ENCODE data around the gene ITIH5. TPM values are rescaled to one million over a fixed set of nuclear protein-coding genes. Genes with fewer than 3 reads are reported as not detected.

Gene ITIH5
- total RNA-seq, 1 donor from 2014 or later, result 4.0 TPM

DNA sequence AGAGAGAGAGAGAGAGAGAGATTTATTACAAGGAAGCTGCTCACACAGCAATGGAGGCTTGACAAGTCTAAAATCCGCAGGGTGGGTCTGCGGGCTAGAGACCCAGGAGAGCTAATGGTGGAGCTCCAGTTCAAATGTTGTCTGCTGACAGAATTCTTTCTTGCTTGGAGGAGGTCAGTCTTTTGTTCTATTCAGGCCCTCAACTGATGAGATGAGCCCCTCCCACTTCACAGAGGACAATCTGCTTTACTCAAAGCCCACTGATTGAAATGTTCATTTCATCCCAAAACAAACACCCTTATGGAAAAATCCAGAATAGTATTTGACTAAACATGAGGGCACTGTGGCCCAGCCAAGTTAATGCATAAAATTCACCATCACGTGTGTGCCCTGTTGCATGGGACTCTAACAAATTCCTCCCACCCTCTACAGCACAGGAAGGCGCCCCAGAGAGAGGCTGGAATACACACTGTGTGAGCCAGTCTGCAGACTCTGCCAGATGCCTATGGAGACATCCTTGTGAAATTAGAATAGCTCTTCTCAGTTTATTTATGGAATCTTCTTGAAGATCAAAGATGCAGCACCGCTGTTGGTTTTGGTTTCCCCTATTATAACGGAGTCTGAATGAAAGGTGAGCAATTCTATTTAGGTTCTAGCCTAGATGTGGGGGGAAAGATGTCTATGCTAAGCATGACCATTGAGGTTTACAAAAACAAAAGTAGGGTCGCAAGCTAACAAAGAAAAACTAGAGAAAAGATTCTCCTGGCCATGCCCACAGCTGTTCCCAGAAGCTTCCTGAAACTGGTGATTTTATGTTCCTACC is 132.9 kb downstream of the ITIH5 start:
- Histone ChIP-seq H3K4me1 (ENCODE audit: insufficient read depth, low read length) (no peaks in the 10 kb centered on the region), H3K4me3 (ENCODE audit: insufficient read depth, low read depth, low read length) (no peak overlapping the region), H3K27me3 (ENCODE audit: insufficient read depth, low read length) (peaks cover 13% of the 10 kb centered on the region), H3K27ac (ENCODE audit: low read depth, low read length) (no peak overlapping the region), H3K79me2 (ENCODE audit: insufficient read depth, low read length) (no peaks in the 10 kb centered on the region), H3K36me3 (ENCODE audit: insufficient read depth, low read length) (no peaks in the 10 kb centered on the region), H3K9ac (ENCODE audit: low read length) (no peak overlapping the region), H3K4me2 (ENCODE audit: low read length) (no peak overlapping the region), H2AFZ (ENCODE audit: low read depth, low read length) (no peak overlapping the region), H3K9me3 (ENCODE audit: insufficient read depth, low read depth, low read length) (no peaks in the 10 kb centered on the region), H4K20me1 (ENCODE audit: insufficient read depth, low read length) (no peaks in the 10 kb centered on the region)
- TF ChIP-seq, protein P1, sequence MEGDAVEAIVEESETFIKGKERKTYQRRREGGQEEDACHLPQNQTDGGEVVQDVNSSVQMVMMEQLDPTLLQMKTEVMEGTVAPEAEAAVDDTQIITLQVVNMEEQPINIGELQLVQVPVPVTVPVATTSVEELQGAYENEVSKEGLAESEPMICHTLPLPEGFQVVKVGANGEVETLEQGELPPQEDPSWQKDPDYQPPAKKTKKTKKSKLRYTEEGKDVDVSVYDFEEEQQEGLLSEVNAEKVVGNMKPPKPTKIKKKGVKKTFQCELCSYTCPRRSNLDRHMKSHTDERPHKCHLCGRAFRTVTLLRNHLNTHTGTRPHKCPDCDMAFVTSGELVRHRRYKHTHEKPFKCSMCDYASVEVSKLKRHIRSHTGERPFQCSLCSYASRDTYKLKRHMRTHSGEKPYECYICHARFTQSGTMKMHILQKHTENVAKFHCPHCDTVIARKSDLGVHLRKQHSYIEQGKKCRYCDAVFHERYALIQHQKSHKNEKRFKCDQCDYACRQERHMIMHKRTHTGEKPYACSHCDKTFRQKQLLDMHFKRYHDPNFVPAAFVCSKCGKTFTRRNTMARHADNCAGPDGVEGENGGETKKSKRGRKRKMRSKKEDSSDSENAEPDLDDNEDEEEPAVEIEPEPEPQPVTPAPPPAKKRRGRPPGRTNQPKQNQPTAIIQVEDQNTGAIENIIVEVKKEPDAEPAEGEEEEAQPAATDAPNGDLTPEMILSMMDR (IDR thresholded peaks at IDR 0.05; ENCODE audit: insufficient read depth, low read depth, low read length), result no peak
- TF ChIP-seq EZH2 (IDR thresholded peaks at IDR 0.05; ENCODE audit: insufficient read depth, low read length), result no peak
- Mint-ChIP-seq H3K27me3 (ENCODE audit: low read depth, unreplicated experiment) (peaks cover 12% of the 10 kb centered on the region), H3K4me1 (ENCODE audit: low read depth, unreplicated experiment) (no peaks in the 10 kb centered on the region), H3K9me3 (ENCODE audit: unreplicated experiment) (peaks cover 5% of the 10 kb centered on the region), H3K36me3 (ENCODE audit: low read depth, unreplicated experiment) (no peaks in the 10 kb centered on the region), H3K27ac (ENCODE audit: unreplicated experiment) (no peak overlapping the region), H3K4me3 (ENCODE audit: unreplicated experiment) (no peak overlapping the region)
- no peak for DNase-seq (ENCODE audit: low read depth)
- FAIRE-seq, result no peak

DNA sequence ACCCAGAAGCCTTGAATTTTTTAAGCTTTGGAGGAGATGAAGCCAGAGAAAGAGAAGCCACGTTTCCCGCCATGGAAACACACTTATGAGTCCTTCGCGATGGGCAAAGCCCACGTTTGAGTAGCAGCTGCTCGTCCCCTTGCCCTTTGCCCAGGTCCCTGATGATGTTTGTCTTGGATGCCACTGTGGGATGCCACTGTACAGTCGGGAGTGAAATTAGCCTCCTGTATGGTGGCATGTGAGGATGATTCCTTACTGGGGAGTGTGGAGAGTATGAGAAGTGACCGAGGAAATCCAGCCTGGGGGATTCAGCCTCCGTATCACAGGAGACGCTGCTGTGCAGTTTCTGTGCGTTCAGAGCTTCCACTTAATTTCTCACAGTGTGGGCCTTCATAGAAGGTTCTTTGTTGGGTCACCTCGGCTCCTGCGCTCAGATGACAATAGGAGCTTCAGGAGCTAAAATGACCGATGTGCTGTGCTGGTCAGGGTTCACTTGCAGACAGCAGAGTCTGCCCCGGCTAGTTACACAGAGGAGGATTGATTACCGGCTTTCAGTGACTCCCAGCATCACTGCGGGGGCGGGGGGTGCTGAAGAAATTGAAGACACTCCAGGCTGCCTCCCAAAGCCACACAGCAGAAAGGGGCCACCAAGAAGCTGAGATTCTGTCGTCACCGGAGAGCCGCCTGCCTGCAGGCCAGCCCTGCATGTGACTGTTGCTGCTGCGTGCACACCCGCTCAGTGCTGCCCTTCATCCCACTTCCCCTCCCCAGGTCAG is 133.9 kb downstream of the ITIH5 start:
- H2AFZ ChIP-seq (ENCODE audit: low read depth, low read length), result no peak overlapping the region
- H3K4me1 ChIP-seq (ENCODE audit: insufficient read depth, low read length), result no peaks in the 10 kb centered on the region
- no peaks in the 10 kb centered on the region for H3K9me3 ChIP-seq (ENCODE audit: insufficient read depth, low read depth, low read length)
- TF ChIP-seq EZH2 (IDR thresholded peaks at IDR 0.05; ENCODE audit: insufficient read depth, low read length), result no peak
- TF ChIP-seq, protein P1 (IDR thresholded peaks at IDR 0.05; ENCODE audit: insufficient read depth, low read depth, low read length), result no peak
- no peak overlapping the region for H3K9ac ChIP-seq (ENCODE audit: low read length)
- no peak overlapping the region for H3K4me3 ChIP-seq (ENCODE audit: insufficient read depth, low read depth, low read length)
- Mint-ChIP-seq H3K27ac (ENCODE audit: unreplicated experiment) (no peak overlapping the region), H3K36me3 (ENCODE audit: low read depth, unreplicated experiment) (no peaks in the 10 kb centered on the region), H3K9me3 (ENCODE audit: unreplicated experiment) (no peaks in the 10 kb centered on the region), H3K4me1 (ENCODE audit: low read depth, unreplicated experiment) (no peaks in the 10 kb centered on the region), H3K27me3 (ENCODE audit: low read depth, unreplicated experiment) (peaks cover 17% of the 10 kb centered on the region), H3K4me3 (ENCODE audit: unreplicated experiment) (no peak overlapping the region)
- peaks cover 19% of the 10 kb centered on the region for H3K27me3 ChIP-seq (ENCODE audit: insufficient read depth, low read length)
- no peaks in the 10 kb centered on the region for H4K20me1 ChIP-seq (ENCODE audit: insufficient read depth, low read length)
- no peak overlapping the region for H3K4me2 ChIP-seq (ENCODE audit: low read length)
- no peaks in the 10 kb centered on the region for H3K36me3 ChIP-seq (ENCODE audit: insufficient read depth, low read length)
- H3K27ac ChIP-seq (ENCODE audit: low read depth, low read length), result no peak overlapping the region
- no peaks in the 10 kb centered on the region for H3K79me2 ChIP-seq (ENCODE audit: insufficient read depth, low read length)
- DNase-seq (ENCODE audit: low read depth) (no peak), FAIRE-seq (no peak)
